ENCODE data around the gene SCN3A. TPM values are rescaled to one million over a fixed set of nuclear protein-coding genes. Genes with fewer than 3 reads are reported as not detected.

SCN3A gene
- total and polyA plus RNA-seq, 9 of the 15 experiments (the other 6 are each of a cell fraction or from before 2014, with no cell fraction given) = not detected

DNA sequence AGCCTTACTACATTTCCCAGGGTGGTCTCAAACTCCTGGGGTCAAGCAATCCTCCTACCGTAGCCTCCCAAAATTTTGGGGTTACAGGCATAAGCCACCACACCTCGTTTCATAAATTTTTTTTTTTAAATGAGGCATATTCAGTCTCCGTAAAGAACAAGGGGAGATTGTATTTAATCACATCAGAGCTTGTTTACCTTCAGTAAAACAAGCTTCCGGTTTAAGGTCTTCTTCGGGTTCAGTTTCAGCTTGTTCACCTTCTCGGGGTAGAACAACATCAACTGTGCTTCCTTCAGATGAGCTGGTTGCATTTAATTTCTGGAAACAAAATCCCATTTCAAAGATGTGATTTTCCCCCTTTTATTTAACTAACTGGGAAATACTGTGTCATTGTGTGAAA, 88.6 kb downstream of the SCN3A start:
- H2AFZ ChIP-seq (ENCODE audit: low read depth, low read length) = no peak overlapping the region
- intact Hi-C loops (cut with micrococcal nuclease) = no loop called here
- ChIA-PET CTCF (ENCODE audit: low intra/inter-chr PET ratio) (no interaction called here), POLR2A (no interaction called here)
- H3K27ac ChIP-seq (ENCODE audit: extremely low read depth, low read depth, low read length) = no peak overlapping the region
- no peak for ATAC-seq
- FAIRE-seq = no peak
- H3K4me3 ChIP-seq = no peak overlapping the region
- H3K36me3 ChIP-seq (ENCODE audit: control insufficient read depth, insufficient read depth, low read length) = no peaks in the 10 kb centered on the region
- no peaks in the 10 kb centered on the region for H3K4me1 ChIP-seq (replicated peaks in 1 of 2; ENCODE audit: control insufficient read depth in 2 of 2, insufficient read depth in 2 of 2, low read length in 2 of 2)
- no peaks in the 10 kb centered on the region; the same call in 1 of the 2 replicates for H3K9me3 ChIP-seq (replicated peaks; ENCODE audit: control insufficient read depth, insufficient read depth, low read depth, low read length)
- no peaks in the 10 kb centered on the region for H3K79me2 ChIP-seq (ENCODE audit: control insufficient read depth, insufficient read depth, low read length)
- no peaks in the 10 kb centered on the region for H3K9me1 ChIP-seq (ENCODE audit: control insufficient read depth, insufficient read depth, low read length)
- DNase-seq (ENCODE audit: extremely low read depth in 1 of 4, low spot score in 3 of 4) = no peak
- TF ChIP-seq ZBTB7A (IDR thresholded peaks at IDR 0.05; ENCODE audit: borderline replicate concordance, control insufficient read depth, low read depth, low read length) (no peak), GABPB2 (CRISPR knock-in tag; conservative IDR thresholded peaks at IDR 0.05) (no peak), NFRKB (IDR thresholded peaks at IDR 0.05; ENCODE audit: low read depth) (no peak), ZEB2 (IDR thresholded peaks at IDR 0.05) (no peak), ATF2 (CRISPR knock-in tag; IDR thresholded peaks at IDR 0.05) (no peak), CCAR2 (IDR thresholded peaks at IDR 0.05; ENCODE audit: low read depth, low read length) (no peak)
- TF ChIP-seq, protein P1, sequence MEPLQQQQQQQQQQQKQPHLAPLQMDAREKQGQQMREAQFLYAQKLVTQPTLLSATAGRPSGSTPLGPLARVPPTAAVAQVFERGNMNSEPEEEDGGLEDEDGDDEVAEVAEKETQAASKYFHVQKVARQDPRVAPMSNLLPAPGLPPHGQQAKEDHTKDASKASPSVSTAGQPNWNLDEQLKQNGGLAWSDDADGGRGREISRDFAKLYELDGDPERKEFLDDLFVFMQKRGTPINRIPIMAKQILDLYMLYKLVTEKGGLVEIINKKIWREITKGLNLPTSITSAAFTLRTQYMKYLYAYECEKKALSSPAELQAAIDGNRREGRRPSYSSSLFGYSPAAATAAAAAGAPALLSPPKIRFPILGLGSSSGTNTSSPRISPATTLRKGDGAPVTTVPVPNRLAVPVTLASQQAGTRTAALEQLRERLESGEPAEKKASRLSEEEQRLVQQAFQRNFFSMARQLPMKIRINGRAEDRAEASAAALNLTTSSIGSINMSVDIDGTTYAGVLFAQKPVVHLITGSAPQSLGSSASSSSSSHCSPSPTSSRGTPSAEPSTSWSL (CRISPR knock-in tag; IDR thresholded peaks at IDR 0.05; ENCODE audit: borderline replicate concordance) = no peak
- WGBS (ENCODE audit: insufficient coverage, low coverage, missing lambda C conversion rate) = 9% methylated on average over 6 of the region's 6 CpGs
- H3K9ac ChIP-seq (ENCODE audit: insufficient read depth in 1 of 2, low read depth in 2 of 2, low read length in 2 of 2) = no peak overlapping the region
- H3K27me3 ChIP-seq (ENCODE audit: control insufficient read depth in 2 of 2, insufficient read depth in 2 of 2, low read length in 2 of 2) = no peaks in the 10 kb centered on the region
- no peaks in the 10 kb centered on the region for H4K20me1 ChIP-seq (replicated peaks; ENCODE audit: control insufficient read depth, insufficient read depth, low read length)
- no peak overlapping the region for H3K4me2 ChIP-seq (ENCODE audit: insufficient read depth, low read length)
- no TSS peak for BruUV-seq (replicated peaks)
- in situ Hi-C loops (cut with MboI) = no loop called here
